ENCODE data around the gene YY1. TPM values are rescaled to one million over a fixed set of nuclear protein-coding genes. Genes with fewer than 3 reads are reported as not detected.

Gene YY1
- total RNA-seq, 2 experiments from 2014 or later = 82.4 to 85.0 TPM

GRCh38 chr14:100288382-100289185 lies 49.6 kb downstream of the YY1 start:
- Mint-ChIP-seq H3K27me3 (ENCODE audit: low read depth) (no peaks in the 10 kb centered on the region), H3K9me3 (no peaks in the 10 kb centered on the region), H3K4me1 (ENCODE audit: low read depth) (peaks cover 7% of the 10 kb centered on the region), H3K4me3 (no peak overlapping the region), H3K27ac (no peak overlapping the region), H3K36me3 (ENCODE audit: low read depth) (no peaks in the 10 kb centered on the region)
- intact Hi-C loops (cut with micrococcal nuclease) = loop anchor here (5.0 kb wide), 1 partner anchor 496 kb away; the partner anchor contains the start of gene EML1
- no peak for DNase-seq
- CTCF ChIA-PET = interaction anchor here (1.0 to 2.2 kb wide), 2 partner anchors 14 to 46 kb away, joined by 3 to 6 read pairs; no protein-coding TSS in a partner anchor

- no peaks in the 10 kb centered on the region for H3K36me3 Mint-ChIP-seq (ENCODE audit: low read depth)
- DNase-seq = no peak
- CTCF ChIA-PET = interaction anchor here (1.0 to 1.1 kb wide), 2 partner anchors 15 to 28 kb away, joined by 3 read pairs; no protein-coding TSS in a partner anchor
- peaks cover 4% of the 10 kb centered on the region for H3K4me1 Mint-ChIP-seq (ENCODE audit: low read depth)
- H3K9me3 Mint-ChIP-seq = no peaks in the 10 kb centered on the region
- H3K27ac Mint-ChIP-seq = no peak overlapping the region
- no peak overlapping the region for H3K4me3 Mint-ChIP-seq
- intact Hi-C loops (cut with micrococcal nuclease) = loop anchor here (5.0 kb wide), 1 partner anchor 498 kb away; the partner anchor contains the start of gene EML1
- no peaks in the 10 kb centered on the region for H3K27me3 Mint-ChIP-seq (ENCODE audit: low read depth)
Measured at GRCh38 chr14:100289916-100290606, 51.1 kb downstream of the YY1 start.

DNA sequence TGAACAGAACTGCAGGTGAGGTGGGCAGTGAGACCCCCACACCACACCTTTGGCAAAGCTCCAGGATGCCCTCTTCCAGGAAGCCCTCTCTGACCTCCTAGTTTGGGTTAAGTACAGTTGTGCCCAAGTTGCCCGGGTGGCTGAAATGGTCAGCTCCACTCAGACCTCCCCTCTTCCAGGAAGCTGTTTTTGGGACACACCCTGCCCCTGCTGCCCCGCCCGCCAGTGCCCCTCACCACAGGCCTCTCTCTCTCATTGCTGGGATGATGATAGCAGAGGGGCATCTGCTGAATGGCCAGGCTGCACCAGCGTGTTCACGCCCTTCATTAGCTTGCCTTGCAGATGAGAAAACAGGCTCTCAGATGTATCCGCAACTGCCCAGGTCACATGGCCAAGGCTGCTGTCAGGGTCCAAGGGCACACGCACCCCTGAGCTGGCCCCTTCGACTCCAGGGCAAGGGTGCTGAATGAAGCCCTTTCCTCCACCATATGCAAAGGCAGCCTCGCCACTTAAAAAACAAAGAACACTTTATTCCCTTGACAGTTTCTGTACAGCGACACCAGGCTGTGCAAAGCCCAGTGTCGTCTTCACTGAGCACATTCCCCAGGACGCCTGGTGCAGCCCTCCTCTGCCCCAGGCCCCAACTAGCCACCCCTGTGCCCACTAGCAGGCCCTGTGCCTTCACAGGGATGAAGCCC lies 51.8 kb downstream of the YY1 start:
- H3K36me3 Mint-ChIP-seq (ENCODE audit: low read depth) = no peaks in the 10 kb centered on the region
- no peak overlapping the region for H3K4me3 Mint-ChIP-seq
- no peak for DNase-seq

GRCh38 chr14:100291305-100292075 lies 52.5 kb downstream of the YY1 start:
- Mint-ChIP-seq H3K9me3 (no peaks in the 10 kb centered on the region), H3K27me3 (ENCODE audit: low read depth) (no peaks in the 10 kb centered on the region), H3K27ac (no peak overlapping the region), H3K36me3 (ENCODE audit: low read depth) (no peaks in the 10 kb centered on the region), H3K4me1 (ENCODE audit: low read depth) (no peaks in the 10 kb centered on the region), H3K4me3 (no peak overlapping the region)
- intact Hi-C loops (cut with micrococcal nuclease) = no loop called here
- no peak for DNase-seq
- CTCF ChIA-PET = interaction anchor here (0.7 to 1.4 kb wide), 3 partner anchors 12 to 86 kb away, joined by 3 read pairs; no protein-coding TSS in a partner anchor

More for the DNA sequence above, 51.8 kb downstream of the YY1 start:
- Mint-ChIP-seq H3K4me1 (ENCODE audit: low read depth) (peaks cover 4% of the 10 kb centered on the region), H3K9me3 (no peaks in the 10 kb centered on the region), H3K27me3 (ENCODE audit: low read depth) (no peaks in the 10 kb centered on the region), H3K27ac (no peak overlapping the region)
- intact Hi-C loops (cut with micrococcal nuclease) = no loop called here
- CTCF ChIA-PET = interaction anchor here (0.7 to 1.4 kb wide), 2 partner anchors 23 to 87 kb away, joined by 3 read pairs; no protein-coding TSS in a partner anchor

GRCh38 chr14:100292301-100292775 lies 53.4 kb downstream of the YY1 start:
- H3K4me3 Mint-ChIP-seq = no peak overlapping the region
- DNase-seq = no peak
- H3K4me1 Mint-ChIP-seq (ENCODE audit: low read depth) = no peaks in the 10 kb centered on the region
- no peaks in the 10 kb centered on the region for H3K9me3 Mint-ChIP-seq
- CTCF ChIA-PET = interaction anchor here (1.2 to 1.4 kb wide), 2 partner anchors 11 to 85 kb away, joined by 3 read pairs; no protein-coding TSS in a partner anchor
- no peaks in the 10 kb centered on the region for H3K36me3 Mint-ChIP-seq (ENCODE audit: low read depth)
- intact Hi-C loops (cut with micrococcal nuclease) = no loop called here
- no peak overlapping the region for H3K27ac Mint-ChIP-seq
- H3K27me3 Mint-ChIP-seq (ENCODE audit: low read depth) = no peaks in the 10 kb centered on the region

GRCh38 chr14:100292776-100293461 lies 54.0 kb downstream of the YY1 start:
- DNase-seq = no peak
- intact Hi-C loops (cut with micrococcal nuclease) = no loop called here
- H3K4me1 Mint-ChIP-seq (ENCODE audit: low read depth) = no peaks in the 10 kb centered on the region
- no peak overlapping the region for H3K4me3 Mint-ChIP-seq
- H3K27me3 Mint-ChIP-seq (ENCODE audit: low read depth) = no peaks in the 10 kb centered on the region
- no peaks in the 10 kb centered on the region for H3K36me3 Mint-ChIP-seq (ENCODE audit: low read depth)
- H3K27ac Mint-ChIP-seq = no peak overlapping the region
- CTCF ChIA-PET = no interaction called here
- H3K9me3 Mint-ChIP-seq = no peaks in the 10 kb centered on the region

DNA sequence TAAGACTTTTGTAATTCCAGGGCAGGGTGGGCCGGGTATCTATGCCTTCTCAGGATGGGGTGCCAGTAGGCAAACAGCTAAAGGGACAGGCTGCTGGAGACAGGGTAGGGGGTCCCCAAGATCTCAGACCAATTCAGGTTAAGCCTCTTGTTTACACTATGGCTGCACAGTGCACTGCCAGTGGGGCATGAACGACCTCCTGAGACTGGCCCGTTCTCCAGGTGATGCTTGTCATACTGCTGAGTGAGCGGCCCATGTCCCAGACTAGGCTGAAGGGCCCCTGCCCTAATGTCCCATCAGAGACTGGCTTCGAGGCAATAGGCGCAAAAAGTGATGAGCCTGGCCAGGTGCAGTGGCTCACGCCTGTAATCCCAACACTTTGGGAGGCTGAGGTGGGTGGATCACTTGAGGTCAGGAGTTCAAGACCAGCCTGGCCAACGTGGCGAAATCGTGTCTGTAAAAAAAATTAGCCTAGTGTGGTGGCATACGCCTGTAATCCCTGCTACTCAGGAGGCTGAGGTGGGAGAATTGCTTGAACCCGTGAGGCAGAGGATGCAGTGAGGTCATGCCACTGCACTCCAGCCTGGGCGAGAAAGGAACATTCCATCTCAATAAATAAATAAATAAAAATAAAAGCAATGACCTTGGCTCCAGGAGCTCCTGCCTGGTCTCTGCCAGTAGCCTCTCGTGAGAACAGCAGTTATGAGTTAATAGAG lies 54.7 kb downstream of the YY1 start:
- H3K4me1 Mint-ChIP-seq (ENCODE audit: low read depth) = peaks cover 2% of the 10 kb centered on the region
- H3K9me3 Mint-ChIP-seq = no peaks in the 10 kb centered on the region
- H3K27ac Mint-ChIP-seq = no peak overlapping the region
- CTCF ChIA-PET = interaction anchor here (5.1 kb wide), 1 partner anchor 8 kb away, joined by 24 read pairs; no protein-coding TSS in a partner anchor
- DNase-seq = no peak
- H3K27me3 Mint-ChIP-seq (ENCODE audit: low read depth) = no peaks in the 10 kb centered on the region
- intact Hi-C loops (cut with micrococcal nuclease) = no loop called here
- no peaks in the 10 kb centered on the region for H3K36me3 Mint-ChIP-seq (ENCODE audit: low read depth)
- H3K4me3 Mint-ChIP-seq = no peak overlapping the region

DNA sequence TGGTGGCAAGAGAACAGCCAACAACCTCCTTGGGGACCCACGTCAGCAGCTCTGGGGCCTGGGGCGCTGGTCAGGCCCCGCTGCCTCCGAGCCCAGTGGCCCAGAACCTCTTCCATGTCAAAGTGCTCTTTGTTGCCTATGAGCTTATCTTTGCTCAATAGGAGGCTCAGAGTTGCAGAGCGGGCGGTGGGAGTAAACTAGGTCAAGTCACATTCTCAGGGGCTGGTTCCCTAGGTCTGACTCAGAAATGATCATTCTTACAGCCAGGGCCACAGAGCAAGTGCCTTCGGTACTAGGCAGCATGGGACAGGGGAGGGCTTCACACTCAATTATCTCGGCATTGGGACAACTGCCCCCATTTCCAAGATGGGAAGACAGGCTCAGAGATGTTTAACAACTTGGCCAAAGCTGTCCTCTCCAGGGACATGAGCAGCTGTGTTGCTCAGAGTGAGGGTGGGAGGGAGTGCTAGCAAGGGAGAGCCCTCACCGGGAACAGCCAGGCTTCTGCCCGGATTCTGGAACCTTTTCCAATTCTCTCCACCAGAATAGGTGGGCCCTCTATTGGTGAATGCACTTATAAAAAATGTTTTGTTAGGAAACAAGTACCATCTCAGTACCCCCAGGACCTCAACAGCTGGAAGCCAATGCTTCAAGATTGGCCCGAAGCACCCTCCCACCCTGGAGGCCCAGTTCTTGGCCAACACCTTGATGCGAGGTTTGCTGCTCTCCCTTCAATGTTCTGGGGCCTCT lies 55.4 kb downstream of the YY1 start:
- Mint-ChIP-seq H3K4me1 (ENCODE audit: low read depth) (peaks cover 2% of the 10 kb centered on the region), H3K4me3 (no peak overlapping the region), H3K9me3 (no peaks in the 10 kb centered on the region), H3K27me3 (ENCODE audit: low read depth) (no peaks in the 10 kb centered on the region), H3K36me3 (ENCODE audit: low read depth) (no peaks in the 10 kb centered on the region), H3K27ac (no peak overlapping the region)
- no peak for DNase-seq
- intact Hi-C loops (cut with micrococcal nuclease) = no loop called here
- CTCF ChIA-PET = interaction anchor here (0.9 to 5.1 kb wide), 2 partner anchors 9 to 23 kb away, joined by 3 to 24 read pairs; no protein-coding TSS in a partner anchor

DNA sequence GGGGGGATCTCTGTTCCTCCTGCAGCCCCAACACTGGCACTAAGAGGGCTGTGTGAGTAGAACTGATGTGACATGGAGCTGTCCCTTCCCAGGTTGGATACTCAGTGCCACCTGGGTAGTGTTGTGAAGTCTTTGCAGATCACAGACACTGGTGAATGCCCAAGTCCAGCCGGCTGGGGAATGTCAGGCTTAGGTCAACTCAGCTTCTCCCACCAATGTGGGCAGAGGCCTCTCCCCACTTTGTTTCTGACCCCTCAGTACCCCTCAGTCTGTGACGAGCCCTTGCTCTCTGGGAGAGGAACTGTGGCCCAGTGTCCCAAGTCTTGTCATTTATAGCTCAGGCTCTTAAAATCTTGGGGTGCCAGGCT lies 56.0 kb downstream of the YY1 start:
- peaks cover 2% of the 10 kb centered on the region for H3K4me1 Mint-ChIP-seq (ENCODE audit: low read depth)
- no peak overlapping the region for H3K27ac Mint-ChIP-seq
- no peaks in the 10 kb centered on the region for H3K27me3 Mint-ChIP-seq (ENCODE audit: low read depth)
- DNase-seq = no peak
- intact Hi-C loops (cut with micrococcal nuclease) = no loop called here
- H3K4me3 Mint-ChIP-seq = no peak overlapping the region
- H3K9me3 Mint-ChIP-seq = no peaks in the 10 kb centered on the region
- CTCF ChIA-PET = interaction anchor here (0.9 to 5.1 kb wide), 3 partner anchors 10 to 89 kb away, joined by 3 to 24 read pairs (median 4); no protein-coding TSS in a partner anchor
- H3K36me3 Mint-ChIP-seq (ENCODE audit: low read depth) = no peaks in the 10 kb centered on the region

GRCh38 chr14:100295376-100296105 lies 56.6 kb downstream of the YY1 start:
- CTCF ChIA-PET = interaction anchor here (1.6 to 5.1 kb wide), 2 partner anchors 10 to 89 kb away, joined by 4 to 24 read pairs; no protein-coding TSS in a partner anchor
- Mint-ChIP-seq H3K27me3 (ENCODE audit: low read depth) (no peaks in the 10 kb centered on the region), H3K4me1 (ENCODE audit: low read depth) (peaks cover 2% of the 10 kb centered on the region), H3K27ac (no peak overlapping the region), H3K9me3 (no peaks in the 10 kb centered on the region), H3K36me3 (ENCODE audit: low read depth) (no peaks in the 10 kb centered on the region), H3K4me3 (no peak overlapping the region)
- intact Hi-C loops (cut with micrococcal nuclease) = no loop called here
- DNase-seq = no peak

All from activated naive CD4-positive, alpha-beta T cell treated with anti-CD3 and anti-CD28 coated beads for 36 hours (primary cell).